ENCODE results near the gene LUZP2.

The LUZP2 gene

GRCh38 chr11:24861440-24861839 lies 364.6 kb downstream of the LUZP2 start:
- in situ Hi-C loops (cut with MboI; ENCODE audit: low sequenced_read_pairs, unreplicated experiment), result no loop called here
- TF ChIP-seq CTCF (IDR thresholded peaks at IDR 0.05; ENCODE audit: borderline replicate concordance, control extremely low read depth, extremely low read depth, insufficient read depth, missing control alignments), result no peak
- DNase-seq (ENCODE audit: low spot score), result no peak

GRCh38 chr11:24866743-24867142 lies 369.9 kb downstream of the LUZP2 start:
- no peak for TF ChIP-seq CTCF (IDR thresholded peaks at IDR 0.05; ENCODE audit: borderline replicate concordance, control extremely low read depth, extremely low read depth, insufficient read depth, missing control alignments)
- in situ Hi-C loops (cut with MboI; ENCODE audit: low sequenced_read_pairs, unreplicated experiment), result no loop called here
- no peak for DNase-seq (ENCODE audit: low spot score)

GRCh38 chr11:24870048-24870447 lies 373.2 kb downstream of the LUZP2 start:
- no peak for TF ChIP-seq CTCF (IDR thresholded peaks at IDR 0.05; ENCODE audit: borderline replicate concordance, control extremely low read depth, extremely low read depth, insufficient read depth, missing control alignments)
- no peak for DNase-seq (ENCODE audit: low spot score)
- in situ Hi-C loops (cut with MboI; ENCODE audit: low sequenced_read_pairs, unreplicated experiment), result no loop called here

- no peak for DNase-seq (ENCODE audit: low spot score)
- no peak for TF ChIP-seq CTCF (IDR thresholded peaks at IDR 0.05; ENCODE audit: borderline replicate concordance, control extremely low read depth, extremely low read depth, insufficient read depth, missing control alignments)
- in situ Hi-C loops (cut with MboI; ENCODE audit: low sequenced_read_pairs, unreplicated experiment), result no loop called here
Observed at GRCh38 chr11:24872186-24872585, 375.3 kb downstream of the LUZP2 start.

GRCh38 chr11:24872651-24873311 lies 375.9 kb downstream of the LUZP2 start:
- in situ Hi-C loops (cut with MboI; ENCODE audit: low sequenced_read_pairs, unreplicated experiment), result no loop called here
- DNase-seq (ENCODE audit: low spot score), result no peak
- no peak for TF ChIP-seq CTCF (IDR thresholded peaks at IDR 0.05; ENCODE audit: borderline replicate concordance, control extremely low read depth, extremely low read depth, insufficient read depth, missing control alignments)

- no peak for DNase-seq (ENCODE audit: low spot score)
- TF ChIP-seq CTCF (IDR thresholded peaks at IDR 0.05; ENCODE audit: borderline replicate concordance, control extremely low read depth, extremely low read depth, insufficient read depth, missing control alignments), result no peak
- in situ Hi-C loops (cut with MboI; ENCODE audit: low sequenced_read_pairs, unreplicated experiment), result no loop called here
Observed at GRCh38 chr11:24880962-24881361, 384.1 kb downstream of the LUZP2 start.

All from GM13976 (cell line).